K562 treated with DMSO at 1 percent for 48 hours (cell line): ENCODE data around the gene ZFP91. TPM values are rescaled to one million over a fixed set of nuclear protein-coding genes. Genes with fewer than 3 reads are reported as not detected.

Source experiments
- total RNA-seq: library from RNA; unstranded; fragments of 300-600 nt; gene quantifications from 2 replicates; pipeline ENCODE4 v1.2.3, GENCODE V29; 2022; ENCODE audit warnings: low replicate concordance; ENCODE audit errors: extremely low read depth

The ZFP91 gene
- not detected in 2 replicates for total RNA-seq

GRCh38 chr11:58578635-58579191, at the start of gene ZFP91:
Gene ZFP91, plus strand, starts transcription at chr11:58579063. Its CDS starts 219 bp downstream, at chr11:58579282.

GRCh38 chr11:58575377-58576020, 3.4 kb upstream of the ZFP91 start, which contains the start of gene LPXN:
Gene LPXN, minus strand, starts transcription at chr11:58575856. Its CDS starts 84 bp downstream, at chr11:58575772.

GRCh38 chr11:58622344-58622743, 43.5 kb downstream of the ZFP91 start, which contains the start of gene CNTF:
Gene CNTF, plus strand, starts transcription at chr11:58622665. Its CDS starts 88 bp downstream, at chr11:58622753.

Other genes with a start within 250 kb of the ZFP91 start
- gene OR5B17, start 220.0 kb upstream of the ZFP91 start, total RNA-seq = not detected in 2 replicates
- gene OR5B3, start 172.2 kb upstream of the ZFP91 start, total RNA-seq = not detected in 2 replicates
- gene OR5B2, start 150.9 kb upstream of the ZFP91 start, total RNA-seq = not detected in 2 replicates
- gene OR5B12, start 136.8 kb upstream of the ZFP91 start, total RNA-seq = not detected in 2 replicates
- not detected in 2 replicates for gene OR5B21, start 71.0 kb upstream of the ZFP91 start, total RNA-seq
- gene LPXN, start 3.2 kb upstream of the ZFP91 start, total RNA-seq = not detected in 2 replicates
- not detected in 2 replicates for gene CNTF, start 43.6 kb downstream of the ZFP91 start, total RNA-seq
- not detected in 2 replicates for gene GLYAT, start 152.9 kb downstream of the ZFP91 start, total RNA-seq